Calu3 (cell line): ENCODE results near the gene PAFAH1B1. TPM values are rescaled to one million over a fixed set of nuclear protein-coding genes. Genes with fewer than 3 reads are reported as not detected.

Experiments used
- BruUV-seq: library from RNA; stranded (reverse); fragments of 400-500 nt; replicated peaks from 2 replicates; lab custom pipeline; 2021; lab: Mats Ljungman, UMichigan
- CTCF ChIA-PET: fragments of 300-600 bp; sonication (Branson Sonifier 250); formaldehyde crosslinking; loops from one replicate; lab custom pipeline; 2022; ENCODE audit warnings: antibody characterized with exemption; lab: Charles Lee
- DNase-seq: peaks from one replicate; pipeline ENCODE4 v3.0.0; 2022
- H3K27ac Mint-ChIP-seq: one replicate; pipeline ENCODE4 v1.8.0; 2022; ENCODE audit warnings: mixed read lengths; ENCODE audit not compliant: unreplicated experiment
- H3K27me3 Mint-ChIP-seq: one replicate; pipeline ENCODE4 v1.8.0; 2022; ENCODE audit warnings: mixed read lengths; ENCODE audit not compliant: unreplicated experiment
- H3K36me3 Mint-ChIP-seq: one replicate; pipeline ENCODE4 v1.8.0; 2022; ENCODE audit warnings: mild to moderate bottlenecking, moderate library complexity, mixed read lengths; ENCODE audit not compliant: insufficient read depth, unreplicated experiment
- H3K4me1 Mint-ChIP-seq: one replicate; pipeline ENCODE4 v1.8.0; 2022; ENCODE audit warnings: mild to moderate bottlenecking, low read depth, mixed read lengths; ENCODE audit not compliant: unreplicated experiment
- H3K4me3 Mint-ChIP-seq: one replicate; pipeline ENCODE4 v1.8.0; 2022; ENCODE audit warnings: mild to moderate bottlenecking, low read depth, moderate library complexity, mixed read lengths; ENCODE audit not compliant: unreplicated experiment
- H3K9me3 Mint-ChIP-seq: one replicate; pipeline ENCODE4 v1.8.0; 2022; ENCODE audit warnings: low read depth, mixed read lengths; ENCODE audit not compliant: unreplicated experiment
- intact Hi-C: fragments of 100-400 bp; cut with micrococcal nuclease; formaldehyde crosslinking; loops from one replicate; pipeline ENCODE4 v1.10.0; 2022; ENCODE audit not compliant: unreplicated experiment
- total RNA-seq: library from RNA; stranded (reverse); gene quantifications from 2 replicates; pipeline ENCODE4 v1.2.3, GENCODE V29; 2022
- TF ChIP-seq, protein P1 (sequence below): fragments of 200-600 bp; IDR thresholded peaks from one replicate; pipeline ENCODE4 v1.8.0; 2022; ENCODE audit warnings: antibody characterized with exemption; ENCODE audit not compliant: unreplicated experiment

PAFAH1B1 gene
- total RNA-seq, 1 experiment from 2014 or later = 99.8 TPM

- no peak overlapping the region for H3K27ac Mint-ChIP-seq
- H3K9me3 Mint-ChIP-seq = peaks cover 3% of the 10 kb centered on the region
- intact Hi-C loops = loop anchor here (10.0 kb wide), 1 partner anchor 48 kb away; the partner anchor contains the start of gene METTL16
- H3K4me1 Mint-ChIP-seq = peaks cover 8% of the 10 kb centered on the region
- BruUV-seq = no TSS peak
- CTCF ChIA-PET = interaction anchor here (0.7 to 1.2 kb wide), 2 partner anchors 14 to 518 kb away, joined by 7 read pairs; no protein-coding TSS in a partner anchor
- H3K27me3 Mint-ChIP-seq = no peaks in the 10 kb centered on the region
- DNase-seq = no peak
- peaks cover 8% of the 10 kb centered on the region for H3K36me3 Mint-ChIP-seq
- TF ChIP-seq, protein P1, sequence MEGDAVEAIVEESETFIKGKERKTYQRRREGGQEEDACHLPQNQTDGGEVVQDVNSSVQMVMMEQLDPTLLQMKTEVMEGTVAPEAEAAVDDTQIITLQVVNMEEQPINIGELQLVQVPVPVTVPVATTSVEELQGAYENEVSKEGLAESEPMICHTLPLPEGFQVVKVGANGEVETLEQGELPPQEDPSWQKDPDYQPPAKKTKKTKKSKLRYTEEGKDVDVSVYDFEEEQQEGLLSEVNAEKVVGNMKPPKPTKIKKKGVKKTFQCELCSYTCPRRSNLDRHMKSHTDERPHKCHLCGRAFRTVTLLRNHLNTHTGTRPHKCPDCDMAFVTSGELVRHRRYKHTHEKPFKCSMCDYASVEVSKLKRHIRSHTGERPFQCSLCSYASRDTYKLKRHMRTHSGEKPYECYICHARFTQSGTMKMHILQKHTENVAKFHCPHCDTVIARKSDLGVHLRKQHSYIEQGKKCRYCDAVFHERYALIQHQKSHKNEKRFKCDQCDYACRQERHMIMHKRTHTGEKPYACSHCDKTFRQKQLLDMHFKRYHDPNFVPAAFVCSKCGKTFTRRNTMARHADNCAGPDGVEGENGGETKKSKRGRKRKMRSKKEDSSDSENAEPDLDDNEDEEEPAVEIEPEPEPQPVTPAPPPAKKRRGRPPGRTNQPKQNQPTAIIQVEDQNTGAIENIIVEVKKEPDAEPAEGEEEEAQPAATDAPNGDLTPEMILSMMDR = no peak
- H3K4me3 Mint-ChIP-seq = no peak overlapping the region
Measured at GRCh38 chr17:2562162-2562858, 31.1 kb upstream of the PAFAH1B1 start.

DNA sequence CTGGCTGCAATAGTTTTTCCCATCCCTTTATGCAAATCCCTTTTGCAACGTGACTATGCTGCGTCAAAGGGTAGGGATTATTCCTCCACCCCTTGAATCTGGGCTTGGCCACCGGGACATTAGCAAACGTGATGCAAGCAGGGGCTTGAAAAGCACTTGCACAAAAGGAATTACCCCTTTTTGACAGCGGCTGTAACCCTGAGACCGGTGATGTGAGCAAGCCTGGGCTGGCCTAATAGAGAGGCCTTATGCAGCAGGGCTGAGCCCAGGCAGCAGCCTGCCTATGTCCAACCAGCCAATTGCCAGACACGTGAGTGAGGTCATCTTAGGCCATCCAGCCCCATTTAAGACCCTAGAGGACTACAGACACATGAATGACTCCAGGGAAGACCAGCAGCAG, 30.4 kb upstream of the PAFAH1B1 start:
- Mint-ChIP-seq H3K4me3 (no peak overlapping the region), H3K36me3 (peaks cover 8% of the 10 kb centered on the region), H3K27ac (no peak overlapping the region), H3K9me3 (peaks cover 3% of the 10 kb centered on the region), H3K4me1 (peaks cover 8% of the 10 kb centered on the region), H3K27me3 (no peaks in the 10 kb centered on the region)
- intact Hi-C loops = loop anchor here (10.0 kb wide), 1 partner anchor 48 kb away; the partner anchor contains the start of gene METTL16
- TF ChIP-seq, protein P1 = no peak
- no TSS peak for BruUV-seq
- DNase-seq = no peak
- CTCF ChIA-PET = no interaction called here

DNA sequence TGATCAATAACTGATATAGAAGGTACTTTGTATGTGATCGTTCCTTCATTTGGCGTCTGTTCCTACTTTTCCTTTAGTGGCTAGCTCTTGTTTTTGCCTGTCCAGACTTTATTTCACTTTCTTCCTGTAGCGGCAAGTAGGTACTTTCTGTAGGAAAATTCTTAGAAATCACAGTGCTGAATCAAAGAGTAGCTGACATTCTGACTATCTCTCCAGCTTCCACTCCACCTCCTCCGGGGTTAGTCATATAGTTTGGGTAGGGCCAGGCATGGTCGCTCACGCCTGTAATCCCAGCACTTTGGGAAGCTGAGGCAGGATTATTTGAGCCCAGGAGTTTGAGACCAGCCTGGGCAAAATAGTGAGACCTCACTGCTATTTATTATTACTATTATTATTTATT, 29.9 kb upstream of the PAFAH1B1 start:
- Mint-ChIP-seq H3K27me3 (peaks cover under 1% of the 10 kb centered on the region), H3K27ac (no peak overlapping the region), H3K9me3 (peaks cover 3% of the 10 kb centered on the region), H3K4me3 (no peak overlapping the region), H3K36me3 (peaks cover 8% of the 10 kb centered on the region), H3K4me1 (peaks cover 8% of the 10 kb centered on the region)
- intact Hi-C loops = loop anchor here (10.0 kb wide), 1 partner anchor 49 kb away; the partner anchor contains the start of gene METTL16
- CTCF ChIA-PET = interaction anchor here (0.6 kb wide), 1 partner anchor 175 kb away, joined by 4 read pairs; no protein-coding TSS in a partner anchor
- no TSS peak for BruUV-seq
- TF ChIP-seq, protein P1 = no peak
- no peak for DNase-seq

GRCh38 chr17:2564877-2565276, 28.6 kb upstream of the PAFAH1B1 start:
- TF ChIP-seq, protein P1 = no peak
- no TSS peak for BruUV-seq
- Mint-ChIP-seq H3K4me3 (no peak overlapping the region), H3K36me3 (peaks cover 8% of the 10 kb centered on the region), H3K27ac (peak overlapping the region; percentile 90), H3K27me3 (peaks cover 8% of the 10 kb centered on the region), H3K4me1 (peaks cover 8% of the 10 kb centered on the region), H3K9me3 (peaks cover 3% of the 10 kb centered on the region)
- CTCF ChIA-PET = no interaction called here
- intact Hi-C loops = loop anchor here (10.0 kb wide), 1 partner anchor 50 kb away; the partner anchor contains the start of gene METTL16
- DNase-seq = peak; percentile 62
